ENCODE data around the gene MCOLN2. TPM values are rescaled to one million over a fixed set of nuclear protein-coding genes. Genes with fewer than 3 reads are reported as not detected.

The MCOLN2 gene
- total RNA-seq, 1 experiment from 2014 or later, result 1.3 TPM

DNA sequence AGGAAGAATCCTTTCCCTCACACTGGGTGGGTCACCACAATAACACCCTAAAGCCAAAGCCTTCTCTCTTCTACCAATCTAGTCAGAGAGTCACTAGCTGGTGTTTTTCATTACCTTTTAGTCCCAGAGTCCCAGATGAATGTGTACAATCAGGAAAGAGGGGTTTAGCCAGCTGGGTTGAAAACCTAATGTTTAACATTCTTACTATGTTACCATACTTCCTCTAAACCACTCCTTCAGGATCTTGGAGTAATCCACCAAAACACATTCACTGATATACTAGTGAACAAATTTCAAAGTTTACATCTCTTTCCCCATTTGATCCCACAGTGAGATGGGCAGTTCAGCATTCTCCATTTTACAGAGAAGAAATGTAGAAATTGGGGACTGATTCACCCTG is 113.6 kb downstream of the MCOLN2 start:
- no peak overlapping the region for H3K4ac ChIP-seq (ENCODE audit: low read depth, low read length)
- H3K4me1 Mint-ChIP-seq, result peaks cover 0 to 4% of the 10 kb centered on the region in 2 experiments; a peak in 1 of 4 replicates
- no peaks in the 10 kb centered on the region for H4K20me1 ChIP-seq (ENCODE audit: control insufficient read depth, insufficient read depth, insufficient read length)
- H3K27ac Mint-ChIP-seq, result no peak overlapping the region
- no peaks in the 10 kb centered on the region for H3K79me1 ChIP-seq (ENCODE audit: insufficient read depth, low read depth, low read length, poor library complexity, severe bottlenecking)
- no peak overlapping the region for H4K8ac ChIP-seq (replicated peaks; ENCODE audit: insufficient read length, low read depth, low read length)
- H3K18ac ChIP-seq (ENCODE audit: insufficient read length, low read depth, low read length), result no peak overlapping the region
- H3K9me3 ChIP-seq (ENCODE audit: control insufficient read depth, low read depth, low read length), result no peaks in the 10 kb centered on the region
- no peaks in the 10 kb centered on the region for H3K79me2 ChIP-seq (ENCODE audit: insufficient read depth, low read length)
- H3K23me2 ChIP-seq (ENCODE audit: insufficient read length, low read depth, low read length, poor library complexity, severe bottlenecking), result no peaks in the 10 kb centered on the region
- peaks cover 0 to 40% (median 8%) of the 10 kb centered on the region in 3 experiments; a peak in 5 of 7 replicates for H3K36me3 Mint-ChIP-seq (ENCODE audit: insufficient read depth in 1 of 3, low read depth in 3 of 3)
- H2BK15ac ChIP-seq (ENCODE audit: low read depth, low read length), result no peak overlapping the region
- H4K5ac ChIP-seq (ENCODE audit: insufficient read length, low read depth, low read length), result no peak overlapping the region
- no peaks in the 10 kb centered on the region for H3K27me3 Mint-ChIP-seq (ENCODE audit: low read depth)
- H3K4me3 Mint-ChIP-seq, result no peak overlapping the region
- H3K56ac ChIP-seq (ENCODE audit: insufficient read length, low read depth, low read length), result no peak overlapping the region
- no peak overlapping the region for H2BK12ac ChIP-seq (ENCODE audit: insufficient read length, low read depth, low read length)
- no peak overlapping the region for H2AK5ac ChIP-seq (ENCODE audit: insufficient read length, low read length)
- H3K4me1 ChIP-seq (ENCODE audit: insufficient read depth, low read length), result no peaks in the 10 kb centered on the region
- H3K9ac ChIP-seq (ENCODE audit: extremely low read depth, insufficient read length, low read length), result no peak overlapping the region
- H3K27me3 ChIP-seq (ENCODE audit: insufficient read depth, low read length), result no peaks in the 10 kb centered on the region
- no peak overlapping the region for H3K23ac ChIP-seq (ENCODE audit: insufficient read length, low read depth, low read length)
- no peak overlapping the region for H2AFZ ChIP-seq (ENCODE audit: low read length)
- no peak overlapping the region for H3K14ac ChIP-seq (ENCODE audit: insufficient read depth, low read length)
- no peak overlapping the region for H4K91ac ChIP-seq (ENCODE audit: insufficient read length, low read depth, low read length)
- TF ChIP-seq, protein P1, sequence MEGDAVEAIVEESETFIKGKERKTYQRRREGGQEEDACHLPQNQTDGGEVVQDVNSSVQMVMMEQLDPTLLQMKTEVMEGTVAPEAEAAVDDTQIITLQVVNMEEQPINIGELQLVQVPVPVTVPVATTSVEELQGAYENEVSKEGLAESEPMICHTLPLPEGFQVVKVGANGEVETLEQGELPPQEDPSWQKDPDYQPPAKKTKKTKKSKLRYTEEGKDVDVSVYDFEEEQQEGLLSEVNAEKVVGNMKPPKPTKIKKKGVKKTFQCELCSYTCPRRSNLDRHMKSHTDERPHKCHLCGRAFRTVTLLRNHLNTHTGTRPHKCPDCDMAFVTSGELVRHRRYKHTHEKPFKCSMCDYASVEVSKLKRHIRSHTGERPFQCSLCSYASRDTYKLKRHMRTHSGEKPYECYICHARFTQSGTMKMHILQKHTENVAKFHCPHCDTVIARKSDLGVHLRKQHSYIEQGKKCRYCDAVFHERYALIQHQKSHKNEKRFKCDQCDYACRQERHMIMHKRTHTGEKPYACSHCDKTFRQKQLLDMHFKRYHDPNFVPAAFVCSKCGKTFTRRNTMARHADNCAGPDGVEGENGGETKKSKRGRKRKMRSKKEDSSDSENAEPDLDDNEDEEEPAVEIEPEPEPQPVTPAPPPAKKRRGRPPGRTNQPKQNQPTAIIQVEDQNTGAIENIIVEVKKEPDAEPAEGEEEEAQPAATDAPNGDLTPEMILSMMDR (conservative IDR thresholded peaks at IDR 0.05), result no peak
- H3T11ph ChIP-seq (ENCODE audit: low read length), result no peak overlapping the region
- no peak overlapping the region for H2BK20ac ChIP-seq (ENCODE audit: low read depth, low read length, poor library complexity, severe bottlenecking)
- no peak overlapping the region for H3K4me2 ChIP-seq (ENCODE audit: insufficient read depth, insufficient read length, low read length)
- no peak overlapping the region for H2BK120ac ChIP-seq (ENCODE audit: low read depth, low read length, poor library complexity, severe bottlenecking)
- H2BK5ac ChIP-seq (ENCODE audit: insufficient read length, low read length), result no peak overlapping the region
- peaks cover 7 to 9% of the 10 kb centered on the region in 2 experiments; a peak in 4 of 5 replicates for H3K9me3 Mint-ChIP-seq
- no peak overlapping the region for H3K27ac ChIP-seq (ENCODE audit: insufficient read length, low read depth, low read length)
- DNase-seq, result no peak

All from H9 (cell line).